CD14-positive monocyte (primary cell): ENCODE data around the gene EPHA1. TPM values are rescaled to one million over a fixed set of nuclear protein-coding genes. Genes with fewer than 3 reads are reported as not detected.

Experiments
- DNase-seq, 3 donors: peaks; one replicate each; pipeline ENCODE4 v3.0.0-alpha.2; 2011 to 2022
- H2AFZ ChIP-seq: 2 replicates; pipeline ENCODE4 v1.6.0; 2012; ENCODE audit warnings: mild to moderate bottlenecking, low read depth, low read length, inconsistent platforms; ENCODE audit not compliant: insufficient read depth, poor library complexity, severe bottlenecking
- H3K27ac ChIP-seq, 2 donors: 1 replicate in 1 of 2; 2 replicates in 1 of 2; pipeline ENCODE4 v1.5.1; 2012 to 2013; ENCODE audit warnings: low read length in 2 of 2, control low read depth in 1 of 2, inconsistent platforms in 1 of 2, low read depth in 1 of 2, mild to moderate bottlenecking in 1 of 2
- H3K27me3 ChIP-seq, 2 donors: one replicate each; pipeline versions ENCODE4 v1.6.0 to v1.6.1; 2011 to 2013; ENCODE audit warnings: low read length in 2 of 2; ENCODE audit not compliant: control insufficient read depth in 2 of 2, insufficient read depth in 2 of 2
- H3K36me3 ChIP-seq, 2 donors: replicated peaks in 1 of 2; 1 replicate in 1 of 2; 2 replicates in 1 of 2; pipeline versions ENCODE4 v1.5.1 to v1.6.1; 2012 to 2013; ENCODE audit warnings: low read length in 2 of 2, control low read depth in 1 of 2, inconsistent platforms in 1 of 2, mild to moderate bottlenecking in 1 of 2; ENCODE audit not compliant: insufficient read depth in 2 of 2, control insufficient read depth in 1 of 2
- H3K4me1 ChIP-seq, 2 donors: 1 replicate in 1 of 2; 2 replicates in 1 of 2; pipeline versions ENCODE4 v1.5.1 to v1.6.1; 2012 to 2013; ENCODE audit warnings: low read length in 2 of 2, control low read depth in 1 of 2, inconsistent platforms in 1 of 2, mild to moderate bottlenecking in 1 of 2, moderate library complexity in 1 of 2; ENCODE audit not compliant: insufficient read depth in 2 of 2, control insufficient read depth in 1 of 2
- H3K4me2 ChIP-seq: replicated peaks from 2 replicates; pipeline ENCODE3; 2012; ENCODE audit warnings: low read length, moderate library complexity, mild to moderate bottlenecking; ENCODE audit not compliant: poor library complexity, severe bottlenecking; ENCODE audit errors: extremely low read depth
- H3K4me3 ChIP-seq, 3 experiments: fragments of 200-600 bp in 1 of 3; sonication (generic) in 1 of 3; replicated peaks in 1 of 3; 1 replicate in 2 of 3; 2 replicates in 1 of 3; pipeline ENCODE4 v1.5.1; 2011 to 2013; ENCODE audit warnings: low read length in 3 of 3, mild to moderate bottlenecking in 3 of 3, control low read depth in 2 of 3, low read depth in 2 of 3, inconsistent platforms in 1 of 3, moderate library complexity in 1 of 3
- H3K79me2 ChIP-seq: 2 replicates; pipeline ENCODE4 v1.6.0; 2012; ENCODE audit warnings: mild to moderate bottlenecking, control low read depth, inconsistent platforms, low read length, moderate library complexity; ENCODE audit not compliant: insufficient read depth
- H3K9ac ChIP-seq: 2 replicates; pipeline ENCODE4 v1.6.0; 2017; ENCODE audit warnings: low read length, mild to moderate bottlenecking; ENCODE audit not compliant: insufficient read depth, poor library complexity, severe bottlenecking
- H3K9me3 ChIP-seq, 2 donors: replicated peaks in 1 of 2; 1 replicate in 1 of 2; 2 replicates in 1 of 2; pipeline versions ENCODE4 v1.5.1 to v1.6.1; 2012 to 2013; ENCODE audit warnings: low read length in 2 of 2, control low read depth in 1 of 2; ENCODE audit not compliant: control insufficient read depth in 1 of 2, insufficient read depth in 1 of 2
- H4K20me1 ChIP-seq: 2 replicates; pipeline ENCODE4 v1.6.0; 2012; ENCODE audit warnings: mild to moderate bottlenecking, low read length, control low read depth, moderate library complexity; ENCODE audit not compliant: insufficient read depth
- H3K27ac Mint-ChIP-seq, 7 donors: one replicate each; pipeline ENCODE4 v1.8.0; 2020; ENCODE audit warnings: mild to moderate bottlenecking in 7 of 7, mixed read lengths in 7 of 7, moderate library complexity in 6 of 7, inconsistent platforms in 2 of 7
- H3K27me3 Mint-ChIP-seq, 3 donors: one replicate each; pipeline ENCODE4 v1.8.0; 2021 to 2022; ENCODE audit warnings: low read depth in 3 of 3, mild to moderate bottlenecking in 3 of 3, mixed read lengths in 3 of 3, moderate library complexity in 3 of 3, inconsistent platforms in 1 of 3
- H3K36me3 Mint-ChIP-seq, 2 donors: one replicate each; pipeline ENCODE4 v1.8.0; 2020; ENCODE audit warnings: mixed read lengths in 2 of 2, inconsistent platforms in 1 of 2, mild to moderate bottlenecking in 1 of 2
- H3K4me1 Mint-ChIP-seq: one replicate; pipeline ENCODE4 v1.8.0; 2020; ENCODE audit warnings: mild to moderate bottlenecking, mixed read lengths
- H3K4me3 Mint-ChIP-seq, 2 donors: one replicate each; pipeline ENCODE4 v1.8.0; 2020; ENCODE audit warnings: mild to moderate bottlenecking in 2 of 2, mixed read lengths in 2 of 2, moderate library complexity in 1 of 2
- H3K9me3 Mint-ChIP-seq, 7 donors: one replicate each; pipeline ENCODE4 v1.8.0; 2020 to 2022; ENCODE audit warnings: mixed read lengths in 7 of 7, mild to moderate bottlenecking in 6 of 7, moderate library complexity in 6 of 7, inconsistent platforms in 2 of 7
- WGBS: methylation state at CpG from one replicate; pipeline ENCODE4 v1.1.5; 2013; ENCODE audit warnings: missing lambda C conversion rate; ENCODE audit not compliant: insufficient coverage; 5-methylcytosine and 5-hydroxymethylcytosine counted together
- intact Hi-C, 2 donors: fragments of 100-400 bp; cut with micrococcal nuclease; formaldehyde crosslinking; loops; one replicate each; pipeline versions ENCODE4 v1.15.0 to v1.15.1; 2023
- polyA plus RNA-seq, 3 donors: library from polyadenylated mRNA; depleted of rRNA in 1 of 3; unstranded in 2 of 3; stranded (reverse) in 1 of 3; fragments of 300-500 nt in 2 of 3; fragments of >200 nt in 1 of 3; fragmentation: Illumina TruSeq in 2 of 3; gene quantifications; 1 replicate in 2 of 3; 2 replicates in 1 of 3; pipeline ENCODE4 v1.2.3, GENCODE V29; 2012 to 2021
- TF ChIP-seq, protein P1 (sequence below): fragments of 200-600 bp; IDR thresholded peaks from one replicate; pipeline ENCODE4 v1.8.0; 2022; ENCODE audit warnings: antibody characterized with exemption, mild to moderate bottlenecking

EPHA1 gene
- polyA plus RNA-seq, 3 donors, result 0.50 to 0.95 TPM; not detected in 1

DNA sequence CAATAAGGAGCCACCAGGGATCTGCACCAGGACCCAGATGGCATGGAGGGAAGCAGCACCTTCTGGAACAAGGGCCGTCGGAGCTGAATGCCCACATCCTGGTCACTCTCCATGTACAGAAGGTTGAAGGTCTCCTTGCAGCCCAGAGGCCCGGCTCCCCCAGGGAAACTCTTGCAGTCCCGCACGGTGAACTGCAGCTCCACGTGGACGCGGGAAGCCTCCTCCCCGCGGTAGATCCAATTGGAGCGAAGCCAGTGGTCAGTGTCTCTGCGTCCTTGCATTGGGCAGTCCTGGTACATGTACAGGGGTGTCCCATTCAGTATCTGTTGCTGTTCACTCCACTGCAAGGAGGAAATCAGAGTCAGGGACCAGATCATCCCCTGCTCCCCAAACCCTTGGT is 7.4 kb downstream of the EPHA1 start:
- H3K4me1 ChIP-seq, result no peaks in the 10 kb centered on the region
- no peak overlapping the region for H3K9ac ChIP-seq
- no peaks in the 10 kb centered on the region for H3K79me2 ChIP-seq
- H3K36me3 Mint-ChIP-seq, result peaks cover 20 to 34% of the 10 kb centered on the region in 2 donors
- no peaks in the 10 kb centered on the region for H3K36me3 ChIP-seq
- H3K27ac Mint-ChIP-seq, result no peak overlapping the region
- H3K4me3 ChIP-seq, result no peak overlapping the region
- intact Hi-C loops, result loop anchor here in 1 of 2 donors (10.0 kb wide), 1 partner anchor 86 kb away; the partner anchor contains the start of gene CLCN1
- peaks cover 4% of the 10 kb centered on the region for H3K4me1 Mint-ChIP-seq
- TF ChIP-seq, protein P1, sequence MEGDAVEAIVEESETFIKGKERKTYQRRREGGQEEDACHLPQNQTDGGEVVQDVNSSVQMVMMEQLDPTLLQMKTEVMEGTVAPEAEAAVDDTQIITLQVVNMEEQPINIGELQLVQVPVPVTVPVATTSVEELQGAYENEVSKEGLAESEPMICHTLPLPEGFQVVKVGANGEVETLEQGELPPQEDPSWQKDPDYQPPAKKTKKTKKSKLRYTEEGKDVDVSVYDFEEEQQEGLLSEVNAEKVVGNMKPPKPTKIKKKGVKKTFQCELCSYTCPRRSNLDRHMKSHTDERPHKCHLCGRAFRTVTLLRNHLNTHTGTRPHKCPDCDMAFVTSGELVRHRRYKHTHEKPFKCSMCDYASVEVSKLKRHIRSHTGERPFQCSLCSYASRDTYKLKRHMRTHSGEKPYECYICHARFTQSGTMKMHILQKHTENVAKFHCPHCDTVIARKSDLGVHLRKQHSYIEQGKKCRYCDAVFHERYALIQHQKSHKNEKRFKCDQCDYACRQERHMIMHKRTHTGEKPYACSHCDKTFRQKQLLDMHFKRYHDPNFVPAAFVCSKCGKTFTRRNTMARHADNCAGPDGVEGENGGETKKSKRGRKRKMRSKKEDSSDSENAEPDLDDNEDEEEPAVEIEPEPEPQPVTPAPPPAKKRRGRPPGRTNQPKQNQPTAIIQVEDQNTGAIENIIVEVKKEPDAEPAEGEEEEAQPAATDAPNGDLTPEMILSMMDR, result no peak
- H2AFZ ChIP-seq, result no peak overlapping the region
- 98% methylated on average over 11 of the region's 12 CpGs for WGBS
- H3K27me3 ChIP-seq, result no peaks in the 10 kb centered on the region
- no peak overlapping the region for H3K4me2 ChIP-seq
- H3K27me3 Mint-ChIP-seq, result no peaks in the 10 kb centered on the region
- no peak overlapping the region for H3K27ac ChIP-seq
- H3K9me3 Mint-ChIP-seq, result no peaks in the 10 kb centered on the region
- H4K20me1 ChIP-seq, result no peaks in the 10 kb centered on the region
- peak in 1 of 3 donors; percentile 2 for DNase-seq
- no peak overlapping the region for H3K4me3 Mint-ChIP-seq
- no peaks in the 10 kb centered on the region for H3K9me3 ChIP-seq

DNA sequence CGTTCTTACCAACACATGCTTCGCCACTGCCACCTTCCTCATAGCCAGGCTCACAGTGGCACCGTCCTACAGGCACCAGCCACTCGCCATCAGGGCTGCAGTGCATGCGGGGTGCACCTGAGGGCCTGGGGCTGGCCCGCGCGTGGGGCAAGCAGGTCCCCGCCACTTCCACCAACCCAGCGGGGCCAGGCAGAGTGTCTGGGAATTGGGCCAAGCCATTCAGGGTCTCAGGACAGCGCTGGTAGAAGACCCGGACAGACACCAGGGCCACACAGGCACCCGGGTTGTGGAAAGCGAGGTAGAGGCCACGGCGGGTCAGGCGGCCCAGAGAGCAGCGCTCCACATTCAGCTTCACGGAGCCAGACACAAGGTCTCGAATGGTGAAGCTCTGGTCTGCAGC is 9.0 kb downstream of the EPHA1 start:
- Mint-ChIP-seq H3K4me3 (no peak overlapping the region), H3K36me3 (peaks cover 20 to 38% of the 10 kb centered on the region in 2 donors), H3K9me3 (no peaks in the 10 kb centered on the region), H3K4me1 (peaks cover 10% of the 10 kb centered on the region), H3K27ac (no peak overlapping the region), H3K27me3 (no peaks in the 10 kb centered on the region)
- no peak overlapping the region for H3K27ac ChIP-seq
- no peak overlapping the region for H3K4me2 ChIP-seq
- no peaks in the 10 kb centered on the region for H3K9me3 ChIP-seq
- intact Hi-C loops, result loop anchor here in 1 of 2 donors (10.0 kb wide), 1 partner anchor 85 kb away; the partner anchor contains the start of gene CLCN1
- TF ChIP-seq, protein P1, result no peak
- DNase-seq, result no peak
- no peaks in the 10 kb centered on the region for H3K36me3 ChIP-seq
- H3K27me3 ChIP-seq, result no peaks in the 10 kb centered on the region
- H4K20me1 ChIP-seq, result peaks cover 10% of the 10 kb centered on the region
- H3K9ac ChIP-seq, result no peak overlapping the region
- H3K4me1 ChIP-seq, result peaks cover 5 to 12% of the 10 kb centered on the region in 2 donors
- no peak overlapping the region for H3K4me3 ChIP-seq
- no peaks in the 10 kb centered on the region for H3K79me2 ChIP-seq
- WGBS, result 95% methylated on average over 16 of the region's 20 CpGs
- no peak overlapping the region for H2AFZ ChIP-seq
